ENCODE data around the gene OR10H4.

DNA sequence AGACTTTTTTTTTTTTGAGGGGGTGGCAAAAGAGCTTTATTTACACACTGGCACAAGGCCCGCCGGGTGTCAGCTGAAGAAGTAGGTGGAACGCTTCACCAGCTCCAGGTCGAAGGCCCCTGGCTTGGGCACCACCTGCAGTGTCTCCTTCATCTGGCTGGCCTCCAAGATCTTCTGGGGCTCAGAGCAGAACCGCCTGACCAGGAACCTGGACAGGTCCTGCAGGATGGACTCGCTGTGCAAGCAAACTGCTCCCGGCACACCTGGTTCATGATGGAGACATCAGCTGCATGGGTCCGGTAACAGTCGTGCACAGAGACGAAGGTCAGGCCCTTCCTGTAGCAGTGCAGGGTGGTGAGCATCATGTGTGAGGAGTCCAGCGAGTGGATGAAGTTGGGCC is 46.6 kb upstream of the OR10H4 start:
- TF ChIP-seq EZH2 (IDR thresholded peaks at IDR 0.05) (no peak), CTCF (IDR thresholded peaks at IDR 0.05) (no peak), EZH2phosphoT487 (IDR thresholded peaks at IDR 0.05) (no peak)

Data from neural progenitor cell (in vitro differentiated cells).